ENCODE data around the gene DIP2B. TPM values are rescaled to one million over a fixed set of nuclear protein-coding genes. Genes with fewer than 3 reads are reported as not detected.

DIP2B gene
- total and polyA plus RNA-seq, 2 of the 13 experiments (the other 11 are each of a cell fraction or from before 2014, with no cell fraction given) = 32.1 to 35.8 TPM

DNA sequence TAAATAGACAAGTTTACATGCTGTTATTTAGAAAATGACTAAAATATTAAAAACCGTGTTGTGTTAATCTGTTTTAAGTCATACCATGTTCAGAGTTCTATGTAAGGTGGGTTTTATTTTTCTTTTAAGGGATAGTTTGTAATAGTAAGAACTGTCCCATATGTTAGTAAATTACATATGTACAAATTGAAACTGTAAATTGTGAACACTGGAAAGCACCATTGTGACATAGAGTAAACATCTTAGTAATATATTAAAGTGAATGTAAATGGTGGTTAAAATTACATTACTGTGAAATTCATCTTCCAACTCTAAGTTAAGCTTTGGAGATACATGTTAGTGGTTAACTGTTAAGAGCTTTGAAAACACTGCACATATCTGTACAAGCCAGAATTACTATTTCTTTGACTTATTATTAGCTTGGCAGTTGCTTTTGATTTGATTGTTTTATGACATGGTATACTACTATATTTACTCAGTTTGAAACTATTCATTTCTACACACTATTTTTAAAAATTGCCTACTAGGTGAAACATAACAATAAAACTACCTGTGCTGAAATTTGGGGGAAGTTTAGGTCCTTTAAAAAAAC, 27.4 kb upstream of the DIP2B start (continued):
- TF ChIP-seq, protein P1, sequence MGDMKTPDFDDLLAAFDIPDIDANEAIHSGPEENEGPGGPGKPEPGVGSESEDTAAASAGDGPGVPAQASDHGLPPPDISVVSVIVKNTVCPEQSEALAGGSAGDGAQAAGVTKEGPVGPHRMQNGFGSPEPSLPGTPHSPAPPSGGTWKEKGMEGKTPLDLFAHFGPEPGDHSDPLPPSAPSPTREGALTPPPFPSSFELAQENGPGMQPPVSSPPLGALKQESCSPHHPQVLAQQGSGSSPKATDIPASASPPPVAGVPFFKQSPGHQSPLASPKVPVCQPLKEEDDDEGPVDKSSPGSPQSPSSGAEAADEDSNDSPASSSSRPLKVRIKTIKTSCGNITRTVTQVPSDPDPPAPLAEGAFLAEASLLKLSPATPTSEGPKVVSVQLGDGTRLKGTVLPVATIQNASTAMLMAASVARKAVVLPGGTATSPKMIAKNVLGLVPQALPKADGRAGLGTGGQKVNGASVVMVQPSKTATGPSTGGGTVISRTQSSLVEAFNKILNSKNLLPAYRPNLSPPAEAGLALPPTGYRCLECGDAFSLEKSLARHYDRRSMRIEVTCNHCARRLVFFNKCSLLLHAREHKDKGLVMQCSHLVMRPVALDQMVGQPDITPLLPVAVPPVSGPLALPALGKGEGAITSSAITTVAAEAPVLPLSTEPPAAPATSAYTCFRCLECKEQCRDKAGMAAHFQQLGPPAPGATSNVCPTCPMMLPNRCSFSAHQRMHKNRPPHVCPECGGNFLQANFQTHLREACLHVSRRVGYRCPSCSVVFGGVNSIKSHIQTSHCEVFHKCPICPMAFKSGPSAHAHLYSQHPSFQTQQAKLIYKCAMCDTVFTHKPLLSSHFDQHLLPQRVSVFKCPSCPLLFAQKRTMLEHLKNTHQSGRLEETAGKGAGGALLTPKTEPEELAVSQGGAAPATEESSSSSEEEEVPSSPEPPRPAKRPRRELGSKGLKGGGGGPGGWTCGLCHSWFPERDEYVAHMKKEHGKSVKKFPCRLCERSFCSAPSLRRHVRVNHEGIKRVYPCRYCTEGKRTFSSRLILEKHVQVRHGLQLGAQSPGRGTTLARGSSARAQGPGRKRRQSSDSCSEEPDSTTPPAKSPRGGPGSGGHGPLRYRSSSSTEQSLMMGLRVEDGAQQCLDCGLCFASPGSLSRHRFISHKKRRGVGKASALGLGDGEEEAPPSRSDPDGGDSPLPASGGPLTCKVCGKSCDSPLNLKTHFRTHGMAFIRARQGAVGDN (CRISPR knock-in tag; IDR thresholded peaks at IDR 0.05) = no peak
- TF ChIP-seq ZNF850 (CRISPR knock-in tag; conservative IDR thresholded peaks at IDR 0.05) (no peak), ESRRA (CRISPR knock-in tag; IDR thresholded peaks at IDR 0.05; ENCODE audit: low read depth) (no peak)

DNA sequence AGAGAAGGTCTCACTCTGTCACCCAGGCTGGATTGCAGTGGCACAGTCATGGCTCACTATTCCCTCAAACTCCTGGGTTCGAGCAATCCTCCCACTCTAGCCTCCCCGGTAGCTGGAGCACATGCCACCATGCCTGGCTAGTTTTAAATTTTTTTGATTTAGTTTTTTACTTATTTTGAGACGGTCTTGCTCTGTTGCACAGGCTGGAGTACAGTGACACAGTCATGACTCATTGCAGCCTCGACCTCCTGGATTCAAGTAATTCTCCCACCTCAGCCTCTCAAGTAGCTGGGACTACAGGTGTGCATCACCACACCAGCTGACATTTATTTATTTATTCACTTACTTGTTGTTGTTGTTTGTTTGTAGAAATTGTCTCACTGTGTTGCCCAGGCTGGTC, 22.2 kb upstream of the DIP2B start:
- no peaks in the 10 kb centered on the region for H3K79me2 ChIP-seq (ENCODE audit: insufficient read depth, low read length)
- H3K9me3 ChIP-seq (ENCODE audit: low read length) = no peaks in the 10 kb centered on the region
- intact Hi-C loops (cut with micrococcal nuclease; ENCODE audit: unreplicated experiment) (no loop called here), in situ Hi-C loops (cut with HindIII; ENCODE audit: extremely low pct_ligation_motif_present, low pct_unique_long_range_greater_than_20kb) (no loop called here)
- H3K27ac ChIP-seq (ENCODE audit: extremely low read length, insufficient read depth, low read length) = no peak overlapping the region
- H3K4me2 ChIP-seq (ENCODE audit: low read depth, low read length) = no peak overlapping the region
- no peak overlapping the region for H3K9ac ChIP-seq (ENCODE audit: insufficient read depth, low read depth, low read length)
- no TSS peak for BruUV-seq (replicated peaks)
- H3K27me3 ChIP-seq (ENCODE audit: control insufficient read depth in 1 of 2, insufficient read depth in 2 of 2, low read length in 2 of 2) = no peaks in the 10 kb centered on the region
- FAIRE-seq (no peak), DNase-seq (ENCODE audit: low spot score) (no peak), ATAC-seq (no peak)
- WGBS (ENCODE audit: low lambda C conversion rate) = 66% methylated on average over 4 of the region's 4 CpGs
- no peak overlapping the region for H3K4me3 ChIP-seq (replicated peaks in 1 of 3; ENCODE audit: insufficient read depth in 1 of 3, low read depth in 2 of 3, low read length in 3 of 3)
- TF ChIP-seq ZMYM3 (CRISPR knock-in tag; IDR thresholded peaks at IDR 0.05) = no peak
- TF ChIP-seq, protein P2, sequence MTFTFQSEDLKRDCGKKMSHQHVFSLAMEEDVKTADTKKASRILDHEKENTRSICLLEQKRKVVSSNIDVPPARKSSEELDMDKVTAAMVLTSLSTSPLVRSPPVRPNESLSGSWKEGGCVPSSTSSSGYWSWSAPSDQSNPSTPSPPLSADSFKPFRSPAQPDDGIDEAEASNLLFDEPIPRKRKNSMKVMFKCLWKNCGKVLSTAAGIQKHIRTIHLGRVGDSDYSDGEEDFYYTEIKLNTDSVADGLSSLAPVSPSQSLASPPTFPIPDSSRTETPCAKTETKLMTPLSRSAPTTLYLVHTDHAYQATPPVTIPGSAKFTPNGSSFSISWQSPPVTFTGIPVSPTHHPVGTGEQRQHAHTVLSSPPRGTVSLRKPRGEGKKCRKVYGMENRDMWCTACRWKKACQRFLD (CRISPR knock-in tag; IDR thresholded peaks at IDR 0.05; ENCODE audit: borderline replicate concordance) = no peak
- no peak for TF ChIP-seq ZNF329 (CRISPR knock-in tag; IDR thresholded peaks at IDR 0.05; ENCODE audit: low read depth)
- TF ChIP-seq RELA (CRISPR knock-in tag; IDR thresholded peaks at IDR 0.05) = no peak
- TF ChIP-seq ZNF17 (CRISPR knock-in tag; IDR thresholded peaks at IDR 0.05) = no peak
- no peak for TF ChIP-seq HOXA9 (CRISPR knock-in tag; IDR thresholded peaks at IDR 0.05; ENCODE audit: borderline replicate concordance)
- TF ChIP-seq ZNF724P (CRISPR knock-in tag; IDR thresholded peaks at IDR 0.05; ENCODE audit: borderline replicate concordance) = no peak
- no peak for TF ChIP-seq RFX5 (IDR thresholded peaks at IDR 0.05; ENCODE audit: low read depth, low read length)
- no peak for TF ChIP-seq KDM5B (CRISPR knock-in tag; IDR thresholded peaks at IDR 0.05; ENCODE audit: borderline replicate concordance)
- TF ChIP-seq PRPF4 (IDR thresholded peaks at IDR 0.05; ENCODE audit: low read depth, low read length, poor library complexity, severe bottlenecking) = no peak
- no peak for TF ChIP-seq ZBTB8A (CRISPR knock-in tag; IDR thresholded peaks at IDR 0.05; ENCODE audit: borderline replicate concordance, low read depth)
- H3K36me3 ChIP-seq (replicated peaks in 1 of 2; ENCODE audit: control insufficient read depth in 1 of 2, insufficient read depth in 2 of 2, low read length in 2 of 2) = no peaks in the 10 kb centered on the region
- ChIA-PET POLR2A (no interaction called here), CTCF (ENCODE audit: low intra/inter-chr PET ratio, low total read pairs) (no interaction called here)
- no peak overlapping the region for H2AFZ ChIP-seq (ENCODE audit: low read length)
- H3K4me1 ChIP-seq (ENCODE audit: insufficient read depth, low read length) = no peaks in the 10 kb centered on the region
- no peaks in the 10 kb centered on the region for H4K20me1 ChIP-seq (ENCODE audit: insufficient read depth, low read length)
